Esophagus squamous epithelium (tissue), 5 donors: ENCODE data around the gene RSAD1. TPM values are rescaled to one million over a fixed set of nuclear protein-coding genes. Genes with fewer than 3 reads are reported as not detected.

ENCODE experiments used
- DNase-seq: peaks from one replicate; lab custom pipeline; 2025; lab: John Stamatoyannopoulos, UW
- H3K27ac ChIP-seq, 4 donors: fragments of 200-600 bp; sonication (generic); one replicate each; pipeline ENCODE4 v1.5.1; 2016 to 2019; ENCODE audit warnings: mild to moderate bottlenecking in 1 of 4
- H3K27me3 ChIP-seq, 4 donors: fragments of 200-600 bp; sonication (generic); 1 replicate in 3 of 4; 2 replicates in 1 of 4; pipeline versions ENCODE4 v1.5.1 to v1.6.0; 2017 to 2021; ENCODE audit warnings: antibody characterized with exemption in 1 of 4
- H3K36me3 ChIP-seq, 3 donors: fragments of 200-600 bp; sonication (generic); one replicate each; pipeline ENCODE4 v1.5.1; 2016 to 2019
- H3K4me1 ChIP-seq, 3 donors: fragments of 200-600 bp; sonication (generic); one replicate each; pipeline ENCODE4 v1.5.1; 2017 to 2019
- H3K4me3 ChIP-seq, 4 donors: fragments of 200-600 bp; sonication (generic); 1 replicate in 3 of 4; 2 replicates in 1 of 4; pipeline ENCODE4 v1.5.1; 2016 to 2019; ENCODE audit warnings: mild to moderate bottlenecking in 2 of 4, moderate library complexity in 1 of 4
- H3K9me3 ChIP-seq, 3 donors: fragments of 200-600 bp; sonication (generic); one replicate each; pipeline ENCODE4 v1.5.1; 2016 to 2019
- CTCF ChIP-seq, 6 experiments: fragments of 450-650 bp in 4 of 6; fragments of 200-600 bp in 2 of 6; sonication (generic) in 2 of 6; IDR thresholded peaks; one replicate each; pipeline ENCODE4 v1.5.1; 2016 to 2019; ENCODE audit warnings: antibody characterized with exemption in 6 of 6, mild to moderate bottlenecking in 4 of 6, moderate library complexity in 4 of 6
- POLR2A ChIP-seq, 4 donors: fragments of 450-650 bp; IDR thresholded peaks; one replicate each; pipeline ENCODE4 v1.6.1; 2017; ENCODE audit warnings: antibody characterized with exemption in 4 of 4, mild to moderate bottlenecking in 4 of 4, moderate library complexity in 3 of 4
- WGBS, 2 donors: methylation state at CpG; one replicate each; pipeline ENCODE4 v1.1.5; 2018; 5-methylcytosine and 5-hydroxymethylcytosine counted together
- intact Hi-C: fragments of 100-400 bp; cut with DNase I; formaldehyde crosslinking; loops from one replicate; pipeline ENCODE4 v1.15.0; 2022
- total RNA-seq, 4 donors: library from RNA; depleted of rRNA; stranded (reverse); fragments of >200 nt; gene quantifications; one replicate each; pipeline ENCODE4 v1.1.0, GENCODE V29; 2016
- donor health status: DM: yes; HTN: yes; CAD: no.

RSAD1 gene
- total RNA-seq, 4 donors from 2014 or later = 9.1 to 19.3 (median 14.2) TPM

DNA sequence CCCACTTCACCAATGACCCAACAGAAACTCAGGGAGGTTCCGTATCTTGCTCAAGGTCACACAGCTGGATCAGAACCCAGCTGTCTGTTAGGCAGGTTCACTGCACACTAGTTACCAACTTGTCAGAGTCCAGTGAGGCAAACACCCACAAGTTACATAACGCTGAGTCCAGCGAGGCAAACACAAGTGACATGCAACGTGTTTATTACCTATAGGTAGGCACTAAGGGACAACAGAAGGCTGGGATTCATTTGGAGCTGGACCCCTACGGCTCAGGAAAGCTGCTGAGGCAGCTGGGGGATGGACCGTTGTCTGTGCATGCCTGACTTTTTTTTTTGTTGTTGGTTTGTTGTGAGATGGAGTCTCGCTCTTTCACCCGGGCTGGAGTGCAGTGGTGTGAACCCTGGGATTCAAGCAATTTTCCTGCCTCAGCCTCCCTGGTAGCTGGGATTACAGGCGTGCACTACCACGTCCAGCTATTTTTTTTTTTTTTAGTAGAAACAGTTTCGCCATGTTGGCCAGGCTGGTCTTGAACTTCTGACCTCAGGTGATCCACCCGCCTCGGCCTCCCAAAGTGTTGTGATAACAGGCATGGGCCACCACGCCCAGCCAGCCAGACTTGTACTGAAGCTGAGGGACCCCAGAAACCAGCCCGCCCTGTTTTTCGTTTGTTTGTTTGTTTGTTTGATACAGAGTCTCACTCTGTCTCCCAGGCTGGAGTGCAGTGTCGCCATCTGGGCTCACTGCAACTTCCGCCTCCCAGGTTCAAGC is 1.9 kb upstream of the RSAD1 start:
- TF ChIP-seq POLR2A (IDR thresholded peaks at IDR 0.05) (no peak), CTCF (IDR thresholded peaks at IDR 0.05) (no peak)
- H3K36me3 ChIP-seq = peaks cover 0 to 29% (median 0%) of the 10 kb centered on the region in 3 donors
- no peaks in the 10 kb centered on the region for H3K9me3 ChIP-seq
- no peak overlapping the region for H3K27ac ChIP-seq
- no peak for DNase-seq
- 59 to 65% methylated on average over 12 to 18 of the region's 18 CpGs for WGBS, 2 donors
- H3K27me3 ChIP-seq = peaks cover 0 to 4% (median 0%) of the 10 kb centered on the region in 4 donors
- H3K4me3 ChIP-seq = no peak overlapping the region
- H3K4me1 ChIP-seq = peaks cover 12 to 29% (median 14%) of the 10 kb centered on the region in 3 donors
- intact Hi-C loops = no loop called here

DNA sequence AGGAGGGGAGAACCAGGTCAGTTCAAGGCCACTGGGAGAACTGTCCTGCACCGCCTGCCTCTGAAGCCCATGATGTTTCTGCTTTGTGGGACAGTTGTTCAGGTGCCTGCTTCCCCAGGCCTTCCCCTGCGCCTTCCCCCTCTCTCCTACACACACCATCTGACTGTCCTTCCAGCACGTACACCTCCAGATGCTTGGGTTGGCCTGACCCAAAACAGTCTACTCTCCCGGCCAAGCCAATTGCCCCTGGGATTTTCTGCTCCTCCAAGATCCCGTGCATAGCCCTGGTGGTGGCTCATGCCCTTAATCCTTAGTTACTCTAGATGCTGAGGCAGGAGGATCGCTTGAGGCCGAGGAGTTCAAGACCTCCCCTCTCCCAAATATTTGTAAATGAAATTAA is 684 bp upstream of the RSAD1 start:
- Histone ChIP-seq H3K4me3 (peak overlapping the region in 3 of 4 donors; percentile 64 to 85 (median 75)), H3K9me3 (no peaks in the 10 kb centered on the region), H3K27ac (peak overlapping the region; percentile 76 to 90 (median 84)), H3K36me3 (peaks cover 0 to 24% (median 0%) of the 10 kb centered on the region in 3 donors), H3K27me3 (peaks cover 0 to 4% (median 0%) of the 10 kb centered on the region in 4 donors), H3K4me1 (peaks cover 14 to 40% (median 15%) of the 10 kb centered on the region in 3 donors)
- WGBS, 2 donors = 75 to 85% methylated on average over 5 of the region's 7 CpGs
- intact Hi-C loops = no loop called here
- DNase-seq = no peak
- TF ChIP-seq CTCF (IDR thresholded peaks at IDR 0.05) = no peak
- TF ChIP-seq POLR2A (IDR thresholded peaks at IDR 0.05) = no peak

- 0 to 9% methylated on average over 7 to 8 of the region's 19 CpGs for WGBS, 2 donors
- peak overlapping the region; percentile 48 to 85 (median 70) for H3K4me3 ChIP-seq
- peaks cover 14 to 45% (median 15%) of the 10 kb centered on the region in 3 donors for H3K4me1 ChIP-seq
- peaks cover 0 to 4% (median 0%) of the 10 kb centered on the region in 4 donors for H3K27me3 ChIP-seq
- peak; percentile 22 for DNase-seq
- peak; percentile 29 to 55 (median 37) for TF ChIP-seq CTCF (IDR thresholded peaks at IDR 0.05)
- no peak for TF ChIP-seq POLR2A (IDR thresholded peaks at IDR 0.05)
- peak overlapping the region; percentile 76 to 90 (median 84) for H3K27ac ChIP-seq
- no peaks in the 10 kb centered on the region for H3K9me3 ChIP-seq
- intact Hi-C loops = loop anchor here (5.0 to 10.0 kb wide), 2 partner anchors 68 to 145 kb away; partner anchors contain the start of gene SPATA20
- H3K36me3 ChIP-seq = peaks cover 0 to 29% (median 10%) of the 10 kb centered on the region in 3 donors
These were observed 972 bp downstream of the RSAD1 start for GRCh38 chr17:50479522-50480141.

DNA sequence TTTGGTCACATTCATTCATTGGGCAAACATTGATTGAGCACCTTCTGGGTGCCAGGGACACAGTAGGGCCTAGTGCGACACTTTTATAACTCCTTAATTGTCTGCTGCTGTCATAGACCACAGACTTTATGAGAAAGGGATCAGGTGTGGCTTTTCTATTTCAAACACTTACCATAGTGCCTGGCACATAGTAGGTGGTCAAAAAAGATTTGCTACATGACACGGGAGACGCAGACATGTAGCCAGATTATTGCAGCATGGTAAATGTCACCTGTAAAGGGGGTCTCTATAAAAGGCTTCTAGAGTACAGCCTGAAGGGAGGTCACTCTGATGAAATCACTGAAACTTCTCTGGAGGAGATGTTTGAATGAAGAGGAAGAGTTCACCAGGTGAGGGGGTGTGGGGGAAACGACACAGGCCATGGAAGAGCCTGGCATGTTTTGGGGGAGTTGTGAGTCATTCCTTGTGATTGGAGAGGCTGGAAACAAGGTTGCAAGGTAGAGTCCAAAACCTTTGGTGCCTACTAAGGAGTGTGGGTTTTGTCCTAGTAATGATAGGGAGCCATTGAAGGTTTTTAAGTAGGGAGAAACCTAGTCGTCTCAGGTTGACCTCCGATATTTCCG is 1.6 kb downstream of the RSAD1 start:
- no peak for DNase-seq
- Histone ChIP-seq H3K4me3 (peak overlapping the region in 1 of 4 donors; percentile 85), H3K27ac (peak overlapping the region in 2 of 4 donors; percentile 31 to 87), H3K4me1 (peaks cover 14 to 45% (median 15%) of the 10 kb centered on the region in 3 donors), H3K36me3 (peaks cover 0 to 36% (median 10%) of the 10 kb centered on the region in 3 donors), H3K27me3 (peaks cover 0 to 4% (median 0%) of the 10 kb centered on the region in 4 donors), H3K9me3 (no peaks in the 10 kb centered on the region)
- intact Hi-C loops = loop anchor here (5.0 to 10.0 kb wide), 2 partner anchors 67 to 145 kb away; partner anchors contain the start of gene SPATA20
- WGBS, 2 donors = 76 to 77% methylated on average over 5 to 7 of the region's 7 CpGs
- no peak for TF ChIP-seq POLR2A (IDR thresholded peaks at IDR 0.05)
- TF ChIP-seq CTCF (IDR thresholded peaks at IDR 0.05) = no peak
